ENCODE measurements around the gene SLC38A2.

- TF ChIP-seq, protein P1, sequence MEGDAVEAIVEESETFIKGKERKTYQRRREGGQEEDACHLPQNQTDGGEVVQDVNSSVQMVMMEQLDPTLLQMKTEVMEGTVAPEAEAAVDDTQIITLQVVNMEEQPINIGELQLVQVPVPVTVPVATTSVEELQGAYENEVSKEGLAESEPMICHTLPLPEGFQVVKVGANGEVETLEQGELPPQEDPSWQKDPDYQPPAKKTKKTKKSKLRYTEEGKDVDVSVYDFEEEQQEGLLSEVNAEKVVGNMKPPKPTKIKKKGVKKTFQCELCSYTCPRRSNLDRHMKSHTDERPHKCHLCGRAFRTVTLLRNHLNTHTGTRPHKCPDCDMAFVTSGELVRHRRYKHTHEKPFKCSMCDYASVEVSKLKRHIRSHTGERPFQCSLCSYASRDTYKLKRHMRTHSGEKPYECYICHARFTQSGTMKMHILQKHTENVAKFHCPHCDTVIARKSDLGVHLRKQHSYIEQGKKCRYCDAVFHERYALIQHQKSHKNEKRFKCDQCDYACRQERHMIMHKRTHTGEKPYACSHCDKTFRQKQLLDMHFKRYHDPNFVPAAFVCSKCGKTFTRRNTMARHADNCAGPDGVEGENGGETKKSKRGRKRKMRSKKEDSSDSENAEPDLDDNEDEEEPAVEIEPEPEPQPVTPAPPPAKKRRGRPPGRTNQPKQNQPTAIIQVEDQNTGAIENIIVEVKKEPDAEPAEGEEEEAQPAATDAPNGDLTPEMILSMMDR (IDR thresholded peaks at IDR 0.05): no peak
- TF ChIP-seq POLR2AphosphoS5 (IDR thresholded peaks at IDR 0.05; ENCODE audit: low read depth, low read length): no peak
Measured at GRCh38 chr12:46318037-46318436, 54.5 kb downstream of the SLC38A2 start.
